OCI-LY1 (cell line): ENCODE results near the gene SAFB.

Experiments used
- EZH2 ChIP-seq: fragments of 200-600 bp; sonication (generic), shearing (Covaris generic); IDR thresholded peaks from 2 replicates; pipeline ENCODE4 v1.8.0; 2017; ENCODE audit warnings: borderline replicate concordance, mixed run types, mild to moderate bottlenecking, antibody characterized with exemption, low read length, moderate library complexity, mixed read lengths
- TF ChIP-seq, protein P1 (sequence below): fragments of 200-600 bp; sonication (generic), shearing (Covaris generic); IDR thresholded peaks from 2 replicates; pipeline ENCODE4 v1.5.1; 2017; ENCODE audit warnings: mild to moderate bottlenecking, antibody characterized with exemption, low read length, moderate library complexity, mixed read lengths

DNA sequence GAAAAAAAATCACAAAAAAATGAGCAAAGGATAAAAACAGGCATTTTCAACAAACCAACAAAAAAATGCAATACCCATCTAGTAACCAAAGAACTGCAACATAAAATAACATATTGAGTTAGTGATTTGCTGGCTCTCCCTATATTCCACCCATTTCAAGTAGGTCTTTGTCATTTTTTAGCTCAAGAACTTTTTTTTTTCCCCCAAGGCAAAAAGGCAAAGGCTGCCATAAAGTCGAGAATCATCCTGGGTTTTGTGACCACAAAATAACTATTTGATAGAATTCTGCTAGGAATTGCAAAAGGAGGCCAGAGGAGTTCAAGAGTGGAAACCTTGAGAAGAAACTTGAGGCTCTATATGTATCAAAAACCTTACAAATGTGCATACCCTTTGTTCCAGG, 5.8 kb upstream of the SAFB start:
- TF ChIP-seq, protein P1, sequence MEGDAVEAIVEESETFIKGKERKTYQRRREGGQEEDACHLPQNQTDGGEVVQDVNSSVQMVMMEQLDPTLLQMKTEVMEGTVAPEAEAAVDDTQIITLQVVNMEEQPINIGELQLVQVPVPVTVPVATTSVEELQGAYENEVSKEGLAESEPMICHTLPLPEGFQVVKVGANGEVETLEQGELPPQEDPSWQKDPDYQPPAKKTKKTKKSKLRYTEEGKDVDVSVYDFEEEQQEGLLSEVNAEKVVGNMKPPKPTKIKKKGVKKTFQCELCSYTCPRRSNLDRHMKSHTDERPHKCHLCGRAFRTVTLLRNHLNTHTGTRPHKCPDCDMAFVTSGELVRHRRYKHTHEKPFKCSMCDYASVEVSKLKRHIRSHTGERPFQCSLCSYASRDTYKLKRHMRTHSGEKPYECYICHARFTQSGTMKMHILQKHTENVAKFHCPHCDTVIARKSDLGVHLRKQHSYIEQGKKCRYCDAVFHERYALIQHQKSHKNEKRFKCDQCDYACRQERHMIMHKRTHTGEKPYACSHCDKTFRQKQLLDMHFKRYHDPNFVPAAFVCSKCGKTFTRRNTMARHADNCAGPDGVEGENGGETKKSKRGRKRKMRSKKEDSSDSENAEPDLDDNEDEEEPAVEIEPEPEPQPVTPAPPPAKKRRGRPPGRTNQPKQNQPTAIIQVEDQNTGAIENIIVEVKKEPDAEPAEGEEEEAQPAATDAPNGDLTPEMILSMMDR = no peak
- TF ChIP-seq EZH2 = no peak
